Measurements from ENCODE around the gene ARFIP2. TPM values are rescaled to one million over a fixed set of nuclear protein-coding genes. Genes with fewer than 3 reads are reported as not detected.

ARFIP2 gene
- total and polyA plus RNA-seq, 2 donors (not counting 3 experiments of a cell fraction or from before 2014, with no cell fraction given), result 48.4 to 62.9 TPM

DNA sequence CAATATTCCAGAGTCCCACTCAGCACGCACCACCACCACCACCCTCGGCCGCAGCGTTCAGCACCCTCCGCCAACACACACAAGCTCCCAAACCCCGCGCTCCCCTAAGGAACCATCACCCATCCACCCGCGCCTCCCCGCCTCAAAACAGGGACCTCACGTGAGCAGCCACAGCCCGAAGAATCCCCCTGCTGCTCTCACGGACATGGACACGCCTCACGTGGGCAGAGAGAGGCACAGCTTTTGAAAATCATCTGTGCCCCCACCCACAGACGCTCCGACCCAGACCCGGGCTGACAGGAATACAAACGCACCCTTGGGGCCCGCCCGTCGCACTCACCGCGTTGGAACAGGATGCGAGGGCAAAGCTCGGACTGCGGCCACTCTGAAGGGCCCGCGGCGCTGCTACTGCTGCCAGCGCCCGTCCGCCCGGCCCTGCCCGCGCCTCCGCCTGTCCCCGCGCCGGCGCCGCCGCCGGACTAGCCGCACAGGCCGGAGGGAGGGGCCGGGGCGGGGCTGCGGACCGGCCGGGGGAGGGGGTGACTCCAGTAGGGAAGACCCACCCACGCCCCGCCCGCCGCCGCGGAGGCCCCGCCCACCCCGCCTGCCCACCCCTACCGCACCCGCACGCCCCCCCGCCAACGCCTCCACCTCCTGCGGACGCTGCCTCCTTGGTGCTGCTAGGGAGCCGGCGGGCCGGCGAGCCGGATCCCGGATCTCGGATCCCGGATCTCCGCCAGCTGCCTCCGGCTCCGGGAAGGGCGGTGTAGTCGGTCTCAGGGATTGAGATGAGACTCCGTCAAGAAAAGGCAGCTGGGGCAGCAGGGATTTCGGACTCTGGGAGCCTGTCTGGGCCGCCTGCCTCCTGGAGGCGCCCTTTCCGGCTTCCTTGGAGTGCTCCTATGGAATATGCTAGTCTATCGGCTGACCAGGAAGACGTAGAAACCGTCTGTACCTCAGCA is 7.4 kb downstream of the ARFIP2 start, which contains the start of gene TRIM3:
TSS of gene TRIM3 (minus strand) at position 491 of the 962 bp plus-strand sequence. CDS start 8,246 bp downstream, outside the sequence.
- BruUV-seq (replicated peaks), result no TSS peak
- ChIA-PET POLR2A (interaction anchor here (1.0 to 1.4 kb wide), 2 partner anchors 8 to 54 kb away, joined by 3 to 4 read pairs; partner anchors contain the start of genes ARFIP2 and TIMM10B), CTCF (interaction anchor here (1.2 to 3.5 kb wide), 6 partner anchors 30 to 145 kb away, joined by 3 to 32 read pairs (median 4); partner anchors contain the start of gene TPP1)
- Histone ChIP-seq H3K4me3 (replicated peaks in 1 of 3; ENCODE audit: insufficient read depth in 1 of 3, low read depth in 1 of 3, low read length in 3 of 3) (peak within 1 kb of the TSS; percentile 61 to 87 (median 68)), H3K9me1 (replicated peaks; ENCODE audit: control insufficient read depth, extremely low read depth, insufficient read depth, low read length) (no peaks in the 10 kb centered on the region), H3K4me2 (ENCODE audit: insufficient read depth, low read length) (peak within 1 kb of the TSS; percentile 93), H3K4me1 (ENCODE audit: control insufficient read depth, extremely low read depth, insufficient read depth, low read length) (peaks cover 21% of the 10 kb centered on the region), H3K36me3 (ENCODE audit: control insufficient read depth in 2 of 2, extremely low read depth in 1 of 2, insufficient read depth in 2 of 2, low read length in 2 of 2) (peaks cover 2 to 16% of the 10 kb centered on the region in 2 experiments), H3K79me2 (ENCODE audit: control insufficient read depth, insufficient read depth, low read length) (peaks cover 6% of the 10 kb centered on the region), H3K9ac (replicated peaks; ENCODE audit: extremely low read depth, insufficient read depth, low read length) (peak within 1 kb of the TSS; percentile 76), H3K27ac (ENCODE audit: insufficient read depth, low read depth, low read length) (peak within 1 kb of the TSS; percentile 87), H3K27me3 (ENCODE audit: control insufficient read depth in 2 of 2, insufficient read depth in 2 of 2, low read length in 2 of 2) (no peaks in the 10 kb centered on the region), H4K20me1 (replicated peaks; ENCODE audit: control insufficient read depth, extremely low read depth, insufficient read depth, low read length) (no peaks in the 10 kb centered on the region), H3K9me3 (replicated peaks; ENCODE audit: control insufficient read depth, insufficient read depth, low read length) (no peaks in the 10 kb centered on the region), H2AFZ (ENCODE audit: low read depth, low read length) (peak within 1 kb of the TSS; percentile 90)
- peak; percentile 87 for DNase-seq (ENCODE audit: low read depth, low spot score)
- peak; percentile 87 for FAIRE-seq
- dilution Hi-C loops (cut with MboI; ENCODE audit: extremely low pct_ligation_motif_present, low sequenced_read_pairs) (no loop called here), intact Hi-C loops (cut with micrococcal nuclease) (loop anchor here (1.0 to 5.0 kb wide), 5 partner anchors 8 to 241 kb away; partner anchors contain the start of genes ARFIP2, FHIP1B, TIMM10B and TPP1)
- TF ChIP-seq, protein P1, sequence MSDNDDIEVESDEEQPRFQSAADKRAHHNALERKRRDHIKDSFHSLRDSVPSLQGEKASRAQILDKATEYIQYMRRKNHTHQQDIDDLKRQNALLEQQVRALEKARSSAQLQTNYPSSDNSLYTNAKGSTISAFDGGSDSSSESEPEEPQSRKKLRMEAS (IDR thresholded peaks at IDR 0.05; ENCODE audit: insufficient read depth, insufficient read length), result no peak
- TF ChIP-seq JUN (IDR thresholded peaks at IDR 0.05; ENCODE audit: borderline replicate concordance, insufficient read depth, insufficient read length, low read depth) (no peak), POLR2A (IDR thresholded peaks at IDR 0.05; ENCODE audit: low read depth, low read length) (peak; percentile 95), FOS (IDR thresholded peaks at IDR 0.05; ENCODE audit: borderline replicate concordance, insufficient read depth, low read length) (no peak), MYC (IDR thresholded peaks at IDR 0.05; ENCODE audit: low read depth, low read length) (no peak), GATA2 (IDR thresholded peaks at IDR 0.05; ENCODE audit: insufficient read depth, insufficient read length, low read depth, low read length) (no peak), POLR2AphosphoS5 (IDR thresholded peaks at IDR 0.05; ENCODE audit: insufficient read depth, low read depth, low read length) (peak; percentile 94), EZH2 (IDR thresholded peaks at IDR 0.05; ENCODE audit: borderline replicate concordance, low read depth, low read length, severe bottlenecking) (no peak), CTCF (IDR thresholded peaks at IDR 0.05; ENCODE audit: extremely low read depth in 1 of 2, insufficient read depth in 1 of 2, low read depth in 1 of 2, low read length in 2 of 2) (peak in 1 of 2 donors; percentile 42)
